Fibroblast of peridontal ligament (primary cell): ENCODE results near the gene TMEM247.
A peak's percentile ranks its signal among the peaks of the same experiment; 100 is the strongest.

Source experiments
- DNase-seq: peaks from one replicate; pipeline ENCODE4 v3.0.0-alpha.2; 2010; ENCODE audit errors: extremely low read depth

The TMEM247 gene

DNA sequence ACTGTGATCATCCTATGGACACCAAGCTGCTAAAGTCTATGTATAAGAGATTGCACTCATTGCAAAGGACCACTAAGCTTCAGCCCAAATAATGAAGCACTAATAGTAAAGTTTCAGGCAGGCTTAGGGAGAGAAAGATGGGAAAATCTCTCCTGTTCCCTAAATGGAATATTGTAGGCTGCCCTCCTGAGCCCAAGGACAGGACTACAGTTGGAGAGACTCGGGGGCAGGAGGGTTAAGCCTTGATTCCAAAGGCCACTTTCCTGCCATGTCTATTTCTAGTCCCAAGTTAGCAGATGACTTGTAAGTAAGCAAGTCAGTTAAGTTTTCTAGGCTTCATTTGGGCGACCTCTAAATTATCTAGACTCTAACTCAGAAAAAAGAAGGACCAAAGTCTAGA lies 9.0 kb downstream of the TMEM247 start:
- no peak for DNase-seq

DNA sequence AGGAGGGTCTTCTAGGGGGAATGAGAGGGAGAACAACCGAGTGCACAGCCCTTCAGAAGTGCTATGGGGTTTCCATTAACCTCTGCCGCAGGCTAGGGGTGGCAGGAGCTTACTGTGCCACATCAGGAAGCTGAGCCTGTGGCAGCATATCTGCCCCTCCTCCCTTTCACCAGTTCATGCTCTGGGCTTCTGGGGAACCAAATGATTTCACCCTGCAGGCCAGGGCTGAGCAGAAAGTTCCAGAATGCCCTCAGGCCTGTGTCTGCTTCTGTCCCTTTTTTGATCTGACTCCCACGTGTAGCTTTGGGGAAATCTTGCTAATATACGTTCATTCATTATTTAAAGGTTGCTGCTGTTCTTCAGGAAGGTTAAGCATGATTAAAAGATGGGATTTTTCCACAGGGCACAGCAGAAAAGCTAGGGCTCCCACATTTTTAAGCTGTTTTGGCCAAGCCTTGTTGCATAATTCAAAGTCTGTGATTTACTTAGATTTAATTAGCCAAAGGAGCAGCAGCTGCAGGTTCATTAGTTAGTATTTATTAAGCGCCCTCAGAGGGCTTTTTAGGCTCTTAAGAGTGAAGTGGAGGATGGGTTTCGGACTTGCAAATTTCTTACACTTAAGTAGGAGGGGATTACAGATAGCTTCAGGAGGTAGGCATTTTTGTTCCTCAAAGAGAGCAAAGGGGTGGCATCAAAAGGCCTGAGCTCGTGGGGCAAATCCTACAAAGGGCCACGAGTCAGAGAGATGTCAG lies 10.2 kb downstream of the TMEM247 start:
- DNase-seq = no peak

DNA sequence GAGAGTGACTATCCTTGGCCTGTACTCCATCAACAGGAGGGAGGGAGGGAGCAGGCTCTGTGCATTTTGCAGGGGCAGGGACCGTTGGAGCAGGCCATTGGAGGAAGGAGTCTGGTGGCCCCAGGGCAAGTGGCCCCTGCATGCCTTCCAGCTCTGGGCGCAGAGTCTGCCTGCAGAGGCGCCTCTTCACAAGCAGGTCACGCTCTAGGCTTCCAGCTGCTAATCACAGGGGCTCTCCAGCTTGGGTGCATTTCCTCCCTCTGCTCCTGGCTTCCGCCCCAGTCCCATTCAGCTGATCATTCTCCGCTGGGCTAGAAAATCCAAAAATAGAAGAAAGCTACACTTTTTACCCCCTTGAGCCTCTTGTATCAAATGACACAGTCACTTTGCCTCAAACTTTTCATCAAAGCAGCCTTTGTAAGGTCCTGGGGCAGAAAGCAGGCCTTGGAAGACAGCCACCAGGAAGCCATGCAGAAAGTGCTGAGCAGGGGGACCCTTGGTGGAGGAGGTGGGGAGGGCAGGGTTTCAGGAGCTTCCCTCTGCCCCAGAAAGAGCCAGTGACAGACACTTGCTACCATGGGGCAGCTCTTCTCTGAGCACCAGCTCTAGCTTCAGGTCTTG lies 11.3 kb downstream of the TMEM247 start:
- DNase-seq = peak; percentile 59

DNA sequence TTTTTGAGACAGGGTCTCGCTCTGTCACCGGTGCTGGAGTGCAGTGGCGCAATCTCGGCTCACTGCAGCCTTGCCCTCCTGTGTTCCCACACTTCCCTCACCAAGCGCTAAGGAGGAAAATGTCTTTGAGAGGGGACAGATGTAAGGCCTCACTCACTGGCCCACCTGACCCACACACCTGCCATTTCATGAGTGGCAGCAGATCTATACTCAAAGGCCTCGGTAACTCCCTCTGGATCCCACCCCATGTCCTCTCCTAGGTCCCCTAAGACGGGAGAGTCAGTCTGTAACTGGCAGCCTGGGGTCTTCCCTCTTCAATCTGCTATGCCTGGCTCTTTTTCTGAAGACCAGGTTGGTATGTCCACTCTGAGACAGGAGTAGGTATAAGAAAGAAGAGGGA lies 12.9 kb downstream of the TMEM247 start:
- no peak for DNase-seq

DNA sequence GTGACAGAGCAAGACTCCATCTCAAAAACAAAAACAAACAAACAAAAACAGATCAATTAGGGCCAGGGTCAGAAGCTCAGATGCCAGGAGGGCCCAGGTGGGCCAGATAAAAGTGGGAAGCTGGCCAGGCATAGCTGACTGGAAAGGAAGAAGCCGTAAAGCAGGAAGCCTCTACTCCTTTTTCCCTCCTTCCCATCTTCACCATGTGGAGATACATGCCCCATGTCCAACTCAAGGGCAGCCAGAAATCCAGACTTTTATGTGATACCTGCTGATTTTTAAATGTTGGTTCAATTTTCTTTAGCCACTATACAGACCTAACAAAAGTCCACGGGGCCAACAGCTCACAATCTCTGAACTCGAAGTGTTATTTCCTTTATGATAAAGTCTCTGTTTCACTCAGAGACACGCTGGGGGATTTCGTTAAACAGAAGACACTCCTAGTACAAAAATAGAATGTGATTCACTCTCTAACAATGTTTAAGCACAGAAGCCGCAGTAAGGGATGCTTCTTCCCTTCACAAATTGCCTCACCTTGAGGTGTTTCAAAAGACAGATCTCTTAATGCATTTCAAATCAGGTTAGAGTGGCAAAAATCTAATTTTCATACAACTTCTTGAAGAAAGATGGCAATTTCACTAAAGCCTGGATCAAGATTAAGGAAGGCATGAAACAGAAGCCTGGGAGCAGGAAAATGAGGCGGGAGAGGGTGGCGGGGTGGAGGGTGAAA lies 14.0 kb downstream of the TMEM247 start:
- DNase-seq = peak; percentile 49

DNA sequence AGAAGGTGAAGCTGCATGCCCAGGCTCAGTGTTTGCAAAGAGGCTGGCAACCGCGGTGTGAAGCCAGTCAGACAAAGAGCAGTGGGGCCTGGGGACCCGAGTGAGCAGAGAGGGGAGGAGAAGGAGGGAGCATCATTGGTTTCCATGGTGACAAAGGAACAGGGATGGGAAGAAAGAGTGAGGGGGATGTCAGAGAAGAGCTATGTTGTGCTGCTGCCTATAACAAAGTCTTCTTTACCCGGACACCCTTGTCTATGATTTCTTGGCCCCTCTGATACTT lies 14.5 kb downstream of the TMEM247 start:
- DNase-seq = no peak

DNA sequence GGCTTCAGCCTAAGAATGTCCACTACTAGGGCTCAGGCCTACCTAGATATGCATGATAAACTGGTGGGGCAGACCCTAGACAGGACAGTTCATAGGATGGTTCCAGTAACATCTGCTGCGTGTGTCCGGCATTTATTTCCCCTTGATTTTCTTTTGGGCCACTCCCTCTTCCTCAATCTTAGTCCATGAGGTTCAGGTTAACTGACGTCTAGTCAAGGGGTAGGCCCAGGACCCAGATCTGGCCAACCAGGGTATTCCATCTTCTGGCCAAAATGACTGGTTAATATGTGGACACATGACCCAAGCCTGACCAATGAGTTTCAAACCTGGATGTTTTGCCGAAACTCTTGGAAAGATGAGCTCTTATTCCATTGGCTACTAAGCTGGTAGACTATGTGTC lies 15.2 kb downstream of the TMEM247 start:
- DNase-seq = no peak

DNA sequence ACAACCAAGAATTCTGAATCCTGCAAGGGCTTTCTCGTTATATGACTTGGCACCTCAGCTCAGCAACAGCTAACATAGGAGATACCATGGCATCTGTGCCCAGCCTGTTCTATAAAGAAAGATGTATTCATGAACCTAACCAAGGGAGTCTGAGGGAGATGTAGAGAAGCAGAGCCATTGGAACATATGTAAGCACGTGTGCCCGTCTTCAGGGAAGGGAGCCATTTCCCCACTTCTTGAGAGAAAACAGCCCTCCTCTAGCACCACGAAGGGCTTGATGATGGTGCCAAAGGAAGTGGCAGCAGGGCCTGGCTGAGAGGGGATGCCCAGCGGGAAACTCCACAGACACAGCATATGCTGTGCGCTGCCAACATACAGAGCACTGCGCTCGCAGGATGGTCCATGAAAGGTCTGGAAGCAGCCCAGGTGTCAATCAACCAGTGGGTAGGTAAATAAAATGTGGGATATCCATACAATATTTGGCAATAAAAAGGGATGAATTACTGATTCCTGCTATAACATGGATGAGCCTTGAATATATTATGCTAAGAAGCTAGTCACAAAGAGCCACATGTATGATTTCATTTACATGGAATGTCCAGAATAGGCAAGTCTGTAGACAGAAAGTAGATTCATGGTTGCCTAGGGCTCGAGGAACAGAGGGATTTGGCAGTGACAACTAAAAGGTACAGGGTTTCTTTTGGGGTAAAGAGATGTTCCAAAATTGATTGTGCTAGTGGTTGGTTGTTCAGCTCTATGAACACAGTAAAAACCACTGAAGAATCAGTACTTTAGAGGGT lies 16.1 kb downstream of the TMEM247 start:
- peak; percentile 53 for DNase-seq

DNA sequence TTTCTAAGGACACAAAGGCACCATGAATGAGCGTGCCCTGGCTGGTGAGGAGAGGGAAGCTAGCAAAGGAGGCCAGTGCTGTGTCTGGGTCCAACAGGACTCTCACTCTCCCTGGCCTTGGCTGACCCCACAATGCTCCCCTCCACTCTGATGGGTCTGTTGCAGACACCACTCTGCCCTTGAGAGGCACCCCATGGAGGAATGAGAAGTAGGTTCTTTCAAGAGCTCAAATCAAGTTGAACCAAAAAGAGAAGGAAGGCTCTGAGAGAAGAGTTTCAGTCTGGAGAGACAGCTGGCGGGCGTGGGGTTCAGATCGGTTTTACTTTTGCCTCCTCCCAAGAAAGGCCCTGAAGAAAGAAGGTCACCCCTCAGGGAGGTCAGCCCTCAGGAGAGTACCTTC lies 18.4 kb downstream of the TMEM247 start:
- no peak for DNase-seq

DNA sequence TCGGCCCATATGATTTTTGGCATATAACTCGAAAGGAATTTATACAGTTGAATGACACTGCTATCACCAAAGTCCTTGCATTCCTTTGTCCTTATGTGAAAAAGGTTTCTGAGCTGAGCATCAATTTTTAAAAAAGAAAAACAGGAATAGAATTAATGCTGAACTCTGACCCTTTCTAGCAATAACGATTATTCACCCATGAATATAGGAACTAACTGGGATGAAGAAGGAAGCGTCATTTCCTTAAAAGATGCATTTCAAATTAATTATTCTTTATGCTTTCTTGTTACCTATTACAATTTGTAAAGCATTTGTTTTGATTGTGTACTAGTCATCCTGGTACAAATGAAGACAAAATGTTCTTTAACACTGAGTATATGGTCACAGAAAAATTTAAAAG lies 19.3 kb downstream of the TMEM247 start:
- no peak for DNase-seq

DNA sequence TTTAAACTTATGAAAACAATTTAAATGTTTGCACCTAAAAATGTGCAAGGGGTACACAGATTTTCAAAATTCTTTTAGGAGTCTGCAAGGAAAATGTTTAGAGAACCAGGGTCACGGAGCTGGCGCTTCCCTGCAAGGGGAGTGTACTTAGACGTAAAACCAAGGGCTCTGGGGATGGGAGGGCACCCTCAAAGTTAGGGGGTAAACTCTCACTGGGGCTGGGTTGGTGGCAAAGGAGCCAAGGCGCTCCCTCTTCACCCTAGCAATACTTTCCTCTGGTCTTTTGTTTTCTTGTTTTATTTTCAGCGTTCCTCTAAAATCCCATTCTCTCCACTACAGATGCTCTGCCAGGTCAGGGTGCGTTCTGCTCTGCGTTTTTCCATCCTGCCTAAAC lies 20.0 kb downstream of the TMEM247 start:
- DNase-seq = no peak

DNA sequence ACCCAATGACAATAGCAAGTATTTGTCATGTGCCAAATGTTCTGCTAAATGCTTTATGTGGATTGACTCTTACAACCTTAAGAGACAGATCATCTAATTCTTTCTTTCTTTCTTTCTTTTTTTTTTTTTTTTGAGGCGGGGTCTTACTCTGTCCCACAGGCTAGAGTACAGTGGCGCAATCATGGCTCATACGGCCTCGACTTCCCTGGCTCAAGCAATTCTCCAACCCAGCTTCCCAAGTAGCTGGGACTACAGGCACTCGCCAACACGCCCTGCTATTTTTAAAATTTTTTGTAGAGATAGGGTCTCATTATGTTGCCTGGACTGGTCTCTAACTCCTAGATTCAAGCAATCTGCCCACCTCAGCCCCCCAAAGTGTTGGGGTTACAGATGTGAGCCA lies 21.4 kb downstream of the TMEM247 start:
- no peak for DNase-seq

DNA sequence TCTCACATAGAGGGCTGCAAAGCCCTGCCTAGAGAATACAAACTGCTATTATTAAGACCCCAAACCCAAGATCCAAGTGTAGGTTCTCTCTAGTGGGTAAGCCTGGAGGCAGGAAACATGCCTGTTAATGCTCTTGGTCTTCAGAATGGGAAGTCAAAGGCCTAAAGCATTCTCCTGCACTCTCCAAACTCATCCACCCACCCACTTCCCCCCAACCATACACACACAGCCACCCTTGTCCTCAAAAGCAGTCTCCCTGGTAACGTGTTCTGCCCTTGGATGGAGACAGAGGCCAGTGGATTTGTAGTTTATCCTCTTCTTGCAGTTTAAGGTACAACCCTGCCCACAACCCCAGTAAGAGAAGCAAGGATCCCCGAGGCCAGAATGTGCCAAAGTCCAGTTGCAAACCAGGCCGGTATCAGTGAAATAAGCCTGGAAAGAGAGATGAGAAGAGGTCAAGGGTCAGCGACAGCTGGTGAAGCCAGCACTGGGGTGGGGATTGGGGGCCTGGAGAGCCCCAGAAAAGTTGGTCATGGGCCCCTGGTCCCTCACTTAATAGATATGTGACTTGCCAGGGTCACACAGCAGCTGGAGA lies 23.0 kb downstream of the TMEM247 start:
- no peak for DNase-seq

DNA sequence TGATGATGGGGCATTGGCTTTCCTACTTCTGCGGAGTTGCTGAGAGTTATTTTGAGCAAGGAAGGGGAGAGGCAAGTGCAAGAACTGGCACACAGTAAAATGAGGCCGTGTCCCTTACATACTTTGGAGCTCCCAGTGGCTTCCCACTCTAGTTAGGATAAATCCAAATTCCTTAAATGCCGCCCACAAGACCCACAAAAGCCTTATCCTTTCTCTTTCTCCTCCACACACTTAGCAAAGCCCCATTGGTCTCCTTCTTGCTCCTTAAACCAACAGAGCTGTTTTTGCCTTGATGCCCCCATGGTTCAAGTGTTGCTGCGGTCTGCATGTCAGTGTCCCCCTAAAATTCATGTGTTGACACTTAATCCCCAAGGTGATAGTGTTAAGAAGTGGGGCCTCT lies 24.3 kb downstream of the TMEM247 start:
- no peak for DNase-seq

DNA sequence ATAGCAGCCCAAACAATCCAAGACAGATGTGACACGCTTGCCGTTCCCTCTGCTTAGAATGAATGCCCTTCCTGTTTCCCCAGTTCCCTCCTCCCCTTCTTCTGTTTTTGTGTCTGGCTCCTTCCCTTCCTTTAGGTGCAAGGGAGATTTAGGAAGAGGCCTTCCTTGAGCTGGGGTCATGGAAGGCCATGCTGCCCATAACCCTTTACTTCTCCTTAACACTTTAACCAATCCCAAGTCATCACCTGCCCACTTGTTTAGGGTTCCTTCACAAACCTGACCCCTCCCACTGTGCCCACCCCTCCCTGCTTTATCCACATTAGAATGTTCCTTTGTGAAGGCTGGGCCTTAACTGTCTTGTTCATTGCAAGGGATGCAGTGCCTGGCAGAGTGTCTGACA lies 24.9 kb downstream of the TMEM247 start:
- DNase-seq = no peak

DNA sequence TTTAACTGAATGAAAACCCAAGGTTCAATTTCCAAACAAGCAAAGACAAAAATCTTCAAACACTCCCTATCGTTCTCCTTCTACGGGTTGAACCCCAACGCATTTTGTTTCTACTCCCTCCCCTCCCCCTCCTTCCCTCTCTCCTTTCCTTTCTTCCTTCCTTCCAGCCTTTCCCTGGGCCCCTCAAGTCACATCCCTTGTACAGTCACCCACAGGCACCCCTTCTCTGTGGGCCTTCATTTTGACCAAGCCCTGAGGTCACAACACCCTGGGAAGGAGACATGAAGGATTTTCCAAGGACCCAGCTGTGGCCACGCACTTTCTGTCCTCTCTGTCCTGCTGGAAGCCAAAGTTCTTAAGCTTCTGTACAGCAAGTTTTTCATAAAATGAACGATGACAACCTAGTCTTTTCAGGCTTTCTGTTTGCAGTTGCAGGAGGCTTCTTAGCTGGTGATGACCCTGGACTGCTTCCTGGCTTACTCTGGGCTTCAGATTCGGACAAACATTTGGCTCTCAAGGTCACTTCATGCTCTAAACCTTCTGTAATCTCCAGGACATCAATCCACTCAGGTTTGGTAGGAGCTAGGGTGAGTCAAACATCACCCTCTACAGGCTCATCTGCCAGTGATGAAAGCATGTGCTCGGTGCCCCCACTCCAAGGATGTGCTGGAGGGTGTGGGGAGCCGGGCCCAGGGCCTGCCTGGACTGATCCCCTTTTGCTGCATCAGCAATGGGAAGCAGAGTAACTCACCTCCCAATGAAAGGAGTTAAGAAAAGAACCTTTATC lies 25.5 kb downstream of the TMEM247 start:
- DNase-seq = no peak

DNA sequence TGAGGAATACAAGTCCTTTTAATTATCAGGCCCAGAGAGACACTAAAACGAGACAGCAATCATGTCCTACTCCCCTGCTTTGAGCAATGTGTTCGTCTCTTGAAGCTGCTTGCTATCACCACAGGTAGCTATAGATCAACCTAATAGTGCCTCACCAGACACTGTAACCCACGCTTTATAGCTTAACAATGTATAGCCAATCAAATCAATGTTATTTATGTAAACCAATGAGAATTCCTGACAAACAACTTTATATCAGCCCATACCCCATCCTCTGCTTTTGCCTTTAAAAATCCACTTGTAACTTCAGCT lies 26.1 kb downstream of the TMEM247 start:
- no peak for DNase-seq

DNA sequence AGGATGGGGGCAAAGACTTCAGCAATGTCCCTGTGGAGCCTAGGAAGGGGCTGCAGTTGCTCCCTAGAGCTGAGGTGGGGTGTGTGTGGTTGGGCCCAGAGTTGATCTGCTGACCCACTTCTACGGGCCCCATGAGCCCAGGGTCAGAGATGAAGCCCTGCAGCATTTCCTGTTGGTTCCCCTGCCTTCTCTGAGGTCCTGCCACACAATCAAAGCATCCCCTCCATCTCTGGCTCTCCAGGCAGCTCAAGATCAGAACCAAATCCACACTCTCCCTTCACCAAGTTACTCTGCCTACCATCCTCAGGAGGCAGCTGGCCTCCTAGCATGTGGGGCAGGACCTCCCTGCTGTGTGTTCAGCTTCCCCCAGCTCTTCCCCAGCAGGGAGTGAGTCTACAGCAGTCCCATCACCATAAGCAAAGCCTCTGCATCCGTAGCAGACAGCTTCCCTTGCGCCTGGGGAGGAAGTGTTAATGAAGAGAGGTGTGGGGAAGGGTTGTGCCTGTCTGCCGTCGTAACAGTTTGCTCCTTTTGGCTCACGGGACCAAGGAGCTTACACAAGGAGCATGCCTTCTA lies 26.9 kb downstream of the TMEM247 start:
- no peak for DNase-seq

DNA sequence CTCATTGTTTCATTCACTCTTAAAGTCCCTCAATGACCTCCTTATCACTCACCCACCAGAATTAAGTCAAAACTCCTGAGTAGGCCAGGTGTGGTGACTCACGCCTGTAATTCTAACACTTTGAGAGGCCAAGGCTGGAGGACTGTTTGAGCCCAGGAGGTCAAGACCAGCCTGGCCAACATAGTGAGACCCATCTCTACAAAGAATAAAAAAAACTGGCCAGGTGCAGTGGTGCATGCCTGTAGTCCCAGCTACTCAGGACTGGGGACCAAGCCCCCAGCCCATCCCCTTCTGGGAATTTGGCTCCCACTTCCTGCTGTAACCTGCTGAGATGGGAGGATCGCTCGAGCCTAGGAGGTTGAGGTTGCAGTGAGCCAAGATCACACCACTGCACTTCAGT lies 28.9 kb downstream of the TMEM247 start:
- DNase-seq = no peak

DNA sequence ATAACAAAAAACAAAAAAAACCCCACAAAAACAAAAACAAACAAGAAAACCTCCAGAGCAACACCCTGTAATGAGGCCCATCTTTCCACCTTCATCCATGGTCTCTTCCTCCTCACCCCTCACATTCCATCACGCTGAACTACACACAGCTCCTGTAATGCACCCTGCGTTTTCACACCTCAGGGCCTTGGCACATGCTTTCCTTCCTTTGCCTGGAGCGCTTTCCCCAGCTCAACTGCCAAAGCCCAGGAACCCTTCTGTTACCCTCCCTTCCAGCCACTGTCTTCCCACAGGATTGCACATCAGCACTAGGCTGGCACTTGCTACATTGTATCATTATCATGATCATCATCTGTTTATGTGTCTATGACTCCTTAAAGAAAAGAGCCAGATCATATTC lies 29.4 kb downstream of the TMEM247 start:
- DNase-seq = no peak

DNA sequence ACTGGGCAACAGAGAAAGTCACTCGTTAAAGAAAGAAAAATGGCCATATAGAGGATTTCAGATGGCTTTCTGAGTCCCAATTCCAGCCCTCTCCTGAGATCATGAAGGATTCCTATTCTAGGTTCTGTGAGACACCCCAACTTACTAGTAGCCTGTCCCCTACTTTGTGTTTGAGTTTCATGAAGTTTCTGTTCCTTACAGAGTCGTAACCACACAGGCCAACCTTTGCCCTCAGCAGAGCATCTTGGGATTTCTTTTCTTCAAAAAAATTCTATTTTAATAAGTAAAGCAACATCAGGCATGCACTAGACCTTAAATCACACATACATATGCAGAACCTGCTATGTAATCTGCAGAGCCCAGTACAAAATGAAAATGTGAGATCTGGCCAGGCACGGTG lies 30.4 kb downstream of the TMEM247 start:
- DNase-seq = no peak
